ENCODE measurements around the gene AP5S1.

- TF ChIP-seq IRF3 (IDR thresholded peaks at IDR 0.05; ENCODE audit: low read depth, low read length) = no peak
- no peak for TF ChIP-seq JUND (IDR thresholded peaks at IDR 0.05)
These were observed 8.5 kb downstream of the AP5S1 start for GRCh38 chr20:3828798-3829197.

Measured in SK-N-SH (cell line).